Calu3 (cell line): ENCODE results near the gene UBR3. TPM values are rescaled to one million over a fixed set of nuclear protein-coding genes. Genes with fewer than 3 reads are reported as not detected.
"Not testable (repeated sequence)": the region's sequence is repeated elsewhere in the genome, so short reads cannot be mapped to it uniquely, and the experiment has no call there.

Experiments
- BruUV-seq: library from RNA; stranded (reverse); fragments of 400-500 nt; replicated peaks from 2 replicates; lab custom pipeline; 2021; lab: Mats Ljungman, UMichigan
- CTCF ChIA-PET: fragments of 300-600 bp; sonication (Branson Sonifier 250); formaldehyde crosslinking; loops from one replicate; lab custom pipeline; 2022; ENCODE audit warnings: antibody characterized with exemption; lab: Charles Lee
- DNase-seq: peaks from one replicate; pipeline ENCODE4 v3.0.0; 2022
- H3K27ac Mint-ChIP-seq: one replicate; pipeline ENCODE4 v1.8.0; 2022; ENCODE audit warnings: mixed read lengths; ENCODE audit not compliant: unreplicated experiment
- H3K27me3 Mint-ChIP-seq: one replicate; pipeline ENCODE4 v1.8.0; 2022; ENCODE audit warnings: mixed read lengths; ENCODE audit not compliant: unreplicated experiment
- H3K36me3 Mint-ChIP-seq: one replicate; pipeline ENCODE4 v1.8.0; 2022; ENCODE audit warnings: mild to moderate bottlenecking, moderate library complexity, mixed read lengths; ENCODE audit not compliant: insufficient read depth, unreplicated experiment
- H3K4me1 Mint-ChIP-seq: one replicate; pipeline ENCODE4 v1.8.0; 2022; ENCODE audit warnings: mild to moderate bottlenecking, low read depth, mixed read lengths; ENCODE audit not compliant: unreplicated experiment
- H3K4me3 Mint-ChIP-seq: one replicate; pipeline ENCODE4 v1.8.0; 2022; ENCODE audit warnings: mild to moderate bottlenecking, low read depth, moderate library complexity, mixed read lengths; ENCODE audit not compliant: unreplicated experiment
- H3K9me3 Mint-ChIP-seq: one replicate; pipeline ENCODE4 v1.8.0; 2022; ENCODE audit warnings: low read depth, mixed read lengths; ENCODE audit not compliant: unreplicated experiment
- intact Hi-C: fragments of 100-400 bp; cut with micrococcal nuclease; formaldehyde crosslinking; loops from one replicate; pipeline ENCODE4 v1.10.0; 2022; ENCODE audit not compliant: unreplicated experiment
- total RNA-seq: library from RNA; stranded (reverse); gene quantifications from 2 replicates; pipeline ENCODE4 v1.2.3, GENCODE V29; 2022
- TF ChIP-seq, protein P1 (sequence below): fragments of 200-600 bp; IDR thresholded peaks from one replicate; pipeline ENCODE4 v1.8.0; 2022; ENCODE audit warnings: antibody characterized with exemption; ENCODE audit not compliant: unreplicated experiment

The UBR3 gene
- total RNA-seq, 1 experiment from 2014 or later = 33.1 TPM

DNA sequence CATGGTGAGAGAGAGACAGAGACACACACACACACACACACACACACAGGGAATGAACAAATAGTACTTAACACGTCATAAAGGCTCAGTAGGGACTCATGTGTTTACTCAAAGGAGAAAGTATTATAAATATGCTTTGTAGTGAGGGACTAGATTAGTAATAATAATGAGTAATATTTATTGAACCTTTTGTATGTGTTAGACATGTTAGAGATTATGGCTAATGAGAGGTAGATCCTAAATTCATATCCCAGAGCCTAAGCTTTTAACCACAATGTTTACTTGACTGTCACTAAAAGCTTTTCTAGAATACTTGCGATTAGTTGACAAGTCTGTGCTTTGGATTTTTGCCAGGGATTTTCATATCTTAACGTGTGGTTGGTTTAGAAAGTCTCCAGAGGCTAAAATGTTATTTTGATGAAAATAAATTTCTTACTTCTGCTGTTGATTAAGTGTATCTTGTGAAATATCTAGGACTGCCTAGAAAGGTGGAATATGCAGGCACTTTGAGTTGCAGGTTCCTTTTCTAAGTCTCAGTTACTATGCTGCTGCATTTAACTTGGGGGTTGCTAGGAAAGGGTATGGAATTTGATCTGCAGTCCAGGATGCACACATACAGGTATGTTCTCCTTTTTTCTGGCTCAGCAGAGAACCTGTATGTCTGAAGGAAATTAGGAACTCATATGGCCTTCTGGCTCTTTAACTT, 64.5 kb downstream of the UBR3 start:
- TF ChIP-seq, protein P1, sequence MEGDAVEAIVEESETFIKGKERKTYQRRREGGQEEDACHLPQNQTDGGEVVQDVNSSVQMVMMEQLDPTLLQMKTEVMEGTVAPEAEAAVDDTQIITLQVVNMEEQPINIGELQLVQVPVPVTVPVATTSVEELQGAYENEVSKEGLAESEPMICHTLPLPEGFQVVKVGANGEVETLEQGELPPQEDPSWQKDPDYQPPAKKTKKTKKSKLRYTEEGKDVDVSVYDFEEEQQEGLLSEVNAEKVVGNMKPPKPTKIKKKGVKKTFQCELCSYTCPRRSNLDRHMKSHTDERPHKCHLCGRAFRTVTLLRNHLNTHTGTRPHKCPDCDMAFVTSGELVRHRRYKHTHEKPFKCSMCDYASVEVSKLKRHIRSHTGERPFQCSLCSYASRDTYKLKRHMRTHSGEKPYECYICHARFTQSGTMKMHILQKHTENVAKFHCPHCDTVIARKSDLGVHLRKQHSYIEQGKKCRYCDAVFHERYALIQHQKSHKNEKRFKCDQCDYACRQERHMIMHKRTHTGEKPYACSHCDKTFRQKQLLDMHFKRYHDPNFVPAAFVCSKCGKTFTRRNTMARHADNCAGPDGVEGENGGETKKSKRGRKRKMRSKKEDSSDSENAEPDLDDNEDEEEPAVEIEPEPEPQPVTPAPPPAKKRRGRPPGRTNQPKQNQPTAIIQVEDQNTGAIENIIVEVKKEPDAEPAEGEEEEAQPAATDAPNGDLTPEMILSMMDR = no peak
- Mint-ChIP-seq H3K4me3 (no peak overlapping the region), H3K4me1 (peaks cover 10% of the 10 kb centered on the region), H3K9me3 (no peaks in the 10 kb centered on the region), H3K27ac (no peak overlapping the region), H3K36me3 (peaks cover 10% of the 10 kb centered on the region), H3K27me3 (no peaks in the 10 kb centered on the region)
- CTCF ChIA-PET = interaction anchor here (0.7 kb wide), 1 partner anchor 508 kb away, joined by 3 read pairs; no protein-coding TSS in a partner anchor
- intact Hi-C loops = no loop called here
- no peak for DNase-seq
- BruUV-seq = no TSS peak

DNA sequence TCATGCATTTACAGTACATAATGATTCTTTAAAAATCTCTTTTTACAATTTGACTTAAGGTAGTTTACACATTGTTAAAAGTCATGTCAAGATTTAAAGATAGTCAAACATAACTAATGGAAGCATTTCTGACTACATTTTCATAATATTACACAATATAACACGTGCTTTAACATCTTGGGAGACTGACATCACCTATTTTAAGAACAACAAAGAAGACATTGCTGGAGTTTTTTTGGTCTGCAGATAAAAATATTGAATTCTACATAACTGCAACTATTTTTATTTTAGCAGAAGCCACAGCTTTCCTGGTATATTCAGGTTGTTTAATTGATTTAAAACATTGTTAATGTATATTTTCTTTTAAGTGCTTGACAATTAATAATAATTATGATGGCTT, 65.7 kb downstream of the UBR3 start:
- Mint-ChIP-seq H3K9me3 (no peaks in the 10 kb centered on the region), H3K4me3 (no peak overlapping the region), H3K27me3 (no peaks in the 10 kb centered on the region), H3K36me3 (peaks cover 10% of the 10 kb centered on the region), H3K4me1 (peaks cover 10% of the 10 kb centered on the region), H3K27ac (no peak overlapping the region)
- TF ChIP-seq, protein P1 = no peak
- no peak for DNase-seq
- intact Hi-C loops = no loop called here
- no TSS peak for BruUV-seq
- CTCF ChIA-PET = no interaction called here

DNA sequence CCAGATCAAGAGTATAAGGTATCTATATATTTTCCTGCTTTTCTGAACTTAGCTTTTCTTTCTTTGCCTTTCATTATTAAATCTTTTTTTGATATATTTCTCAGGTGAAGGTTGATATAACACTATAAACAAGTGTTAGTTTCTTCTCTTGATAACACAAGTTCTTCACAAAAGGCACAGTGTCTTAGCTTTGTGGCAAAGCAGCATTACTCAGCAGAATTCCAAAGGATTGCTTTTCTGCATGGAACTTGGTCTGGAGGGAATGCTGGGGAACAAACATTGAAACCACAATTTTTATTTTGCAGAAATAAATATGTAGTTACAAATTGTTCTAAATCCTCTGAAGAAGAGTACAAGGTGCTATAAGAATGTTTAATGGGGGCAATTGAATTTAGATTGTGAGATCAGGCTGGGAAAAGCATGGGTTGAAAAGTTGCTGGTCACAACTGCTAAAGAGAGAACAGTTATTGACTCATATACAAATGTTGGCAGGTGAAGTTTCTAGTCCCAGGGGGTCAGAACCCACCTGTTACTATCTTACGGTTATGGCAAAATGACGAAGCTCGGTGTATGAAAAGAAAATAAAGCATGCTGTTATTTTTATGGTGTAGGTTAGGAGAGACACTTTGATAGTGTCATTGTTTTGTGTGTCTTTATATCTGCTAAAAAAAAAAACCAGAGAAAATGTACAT, 68.2 kb downstream of the UBR3 start:
- CTCF ChIA-PET = interaction anchor here (0.7 kb wide), 1 partner anchor 29 kb away, joined by 4 read pairs; no protein-coding TSS in a partner anchor
- no TSS peak for BruUV-seq
- intact Hi-C loops = no loop called here
- H3K4me1 Mint-ChIP-seq = peaks cover 10% of the 10 kb centered on the region
- H3K27ac Mint-ChIP-seq = no peak overlapping the region
- H3K4me3 Mint-ChIP-seq = no peak overlapping the region
- no peaks in the 10 kb centered on the region for H3K9me3 Mint-ChIP-seq
- TF ChIP-seq, protein P1 = no peak
- no peaks in the 10 kb centered on the region for H3K27me3 Mint-ChIP-seq
- peaks cover 7% of the 10 kb centered on the region for H3K36me3 Mint-ChIP-seq
- DNase-seq = no peak

DNA sequence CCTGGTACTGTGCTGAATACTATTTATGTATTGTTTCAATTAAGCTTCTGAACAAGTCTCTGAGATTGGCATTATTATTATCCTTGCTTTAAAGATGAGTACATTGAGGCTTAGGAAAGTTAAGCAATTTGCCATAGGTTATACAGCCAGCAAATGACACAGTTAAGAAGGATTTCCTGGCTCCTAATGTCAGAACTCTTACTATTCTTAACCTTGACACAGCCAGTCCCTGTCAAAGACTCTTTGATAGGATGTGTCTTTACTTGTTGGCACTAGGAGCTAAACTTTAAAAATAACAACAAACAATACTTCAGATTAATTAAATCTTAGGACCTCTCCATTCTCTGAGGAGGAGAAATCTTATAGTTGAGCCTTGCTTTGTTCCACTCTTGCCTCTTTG, 70.6 kb downstream of the UBR3 start:
- H3K4me1 Mint-ChIP-seq = no peaks in the 10 kb centered on the region
- CTCF ChIA-PET = interaction anchor here (0.7 kb wide), 1 partner anchor 966 kb away, joined by 9 read pairs; no protein-coding TSS in a partner anchor

DNA sequence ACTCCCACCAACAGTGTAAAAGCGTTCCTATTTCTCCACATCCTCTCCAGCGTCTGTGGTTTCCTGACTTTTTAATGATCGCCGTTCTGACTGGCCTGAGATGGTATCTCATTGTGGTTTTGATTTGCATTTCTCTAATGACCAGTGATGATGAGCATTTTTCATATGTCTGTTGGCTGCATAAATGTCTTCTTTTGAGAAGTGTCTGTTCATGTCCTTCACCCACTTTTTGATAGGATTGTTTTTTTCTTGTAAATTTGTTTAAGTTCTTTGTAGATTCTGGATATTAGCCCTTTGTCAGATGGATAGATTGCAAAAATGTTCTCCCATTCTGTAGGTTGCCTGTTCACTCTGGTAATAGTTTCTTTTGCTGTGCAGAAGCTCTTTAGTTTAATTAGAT, 72.8 kb downstream of the UBR3 start:
- DNase-seq, H3K4me3 Mint-ChIP-seq, H3K27me3 Mint-ChIP-seq, H3K36me3 Mint-ChIP-seq, BruUV-seq, H3K27ac Mint-ChIP-seq, CTCF ChIA-PET, H3K4me1 Mint-ChIP-seq, H3K9me3 Mint-ChIP-seq, intact Hi-C loops: not testable (repeated sequence)

More for the DNA sequence above, 70.6 kb downstream of the UBR3 start:
- Mint-ChIP-seq H3K27me3 (no peaks in the 10 kb centered on the region), H3K36me3 (peaks cover 7% of the 10 kb centered on the region), H3K9me3 (no peaks in the 10 kb centered on the region), H3K27ac (no peak overlapping the region), H3K4me3 (no peak overlapping the region)
- DNase-seq = no peak
- TF ChIP-seq, protein P1 = no peak
- intact Hi-C loops = no loop called here
- no TSS peak for BruUV-seq
